ENCODE data around the gene NCS1.

Gene NCS1

GRCh38 chr9:130239363-130239695 is 67.1 kb downstream of the NCS1 start:
- H3K4me3 ChIP-seq (ENCODE audit: low read length, poor library complexity, severe bottlenecking): no peak overlapping the region
- H3K9me2 ChIP-seq (replicated peaks; ENCODE audit: low read depth, low read length): no peaks in the 10 kb centered on the region
- no peaks in the 10 kb centered on the region for H3F3A ChIP-seq (ENCODE audit: low read depth)
- no peaks in the 10 kb centered on the region for H3K79me2 ChIP-seq (ENCODE audit: insufficient read depth, low read length)
- peaks cover 7% of the 10 kb centered on the region for H3K4me1 ChIP-seq (ENCODE audit: insufficient read depth, low read length, poor library complexity, severe bottlenecking)
- H3K9me3 ChIP-seq (ENCODE audit: insufficient read depth, low read depth, low read length): no peaks in the 10 kb centered on the region
- H3K4me2 ChIP-seq (ENCODE audit: low read depth, low read length, poor library complexity, severe bottlenecking): no peak overlapping the region
- no peaks in the 10 kb centered on the region for H3K27me3 ChIP-seq (ENCODE audit: insufficient read depth, low read length, poor library complexity, severe bottlenecking)
- no peak overlapping the region for H2AFZ ChIP-seq (ENCODE audit: low read length)
- no peaks in the 10 kb centered on the region for H4K20me1 ChIP-seq (ENCODE audit: insufficient read depth, low read length, poor library complexity, severe bottlenecking)
- TF ChIP-seq CTCF (conservative IDR thresholded peaks at IDR 0.05; ENCODE audit: low read length) (no peak), EZH2phosphoT487 (IDR thresholded peaks at IDR 0.05; ENCODE audit: borderline replicate concordance) (no peak)
- no peaks in the 10 kb centered on the region for H3K36me3 ChIP-seq (ENCODE audit: insufficient read depth, low read length)
- no peak overlapping the region for H3K9ac ChIP-seq (ENCODE audit: low read depth, low read length, poor library complexity, severe bottlenecking)

- Histone ChIP-seq H2AFZ (ENCODE audit: low read length) (0 out of 2 replicates have a peak overlapping the region, but pooled peaks have one; percentile 62), H3F3A (ENCODE audit: low read depth) (no peaks in the 10 kb centered on the region), H3K79me2 (ENCODE audit: insufficient read depth, low read length) (no peaks in the 10 kb centered on the region), H3K9me2 (replicated peaks; ENCODE audit: low read depth, low read length) (no peaks in the 10 kb centered on the region), H3K4me3 (ENCODE audit: low read length, poor library complexity, severe bottlenecking) (no peak overlapping the region), H3K4me2 (ENCODE audit: low read depth, low read length, poor library complexity, severe bottlenecking) (no peak overlapping the region), H4K20me1 (ENCODE audit: insufficient read depth, low read length, poor library complexity, severe bottlenecking) (no peaks in the 10 kb centered on the region), H3K4me1 (ENCODE audit: insufficient read depth, low read length, poor library complexity, severe bottlenecking) (peaks cover 7% of the 10 kb centered on the region), H3K27me3 (ENCODE audit: insufficient read depth, low read length, poor library complexity, severe bottlenecking) (no peaks in the 10 kb centered on the region), H3K9me3 (ENCODE audit: insufficient read depth, low read depth, low read length) (no peaks in the 10 kb centered on the region), H3K9ac (ENCODE audit: low read depth, low read length, poor library complexity, severe bottlenecking) (no peak overlapping the region), H3K36me3 (ENCODE audit: insufficient read depth, low read length) (no peaks in the 10 kb centered on the region)
- TF ChIP-seq EZH2phosphoT487 (IDR thresholded peaks at IDR 0.05; ENCODE audit: borderline replicate concordance) (no peak), CTCF (conservative IDR thresholded peaks at IDR 0.05; ENCODE audit: low read length) (no peak)
These were observed 67.6 kb downstream of the NCS1 start for GRCh38 chr9:130239741-130240241.

GRCh38 chr9:130240410-130241197 is 68.4 kb downstream of the NCS1 start:
- Histone ChIP-seq H3K36me3 (ENCODE audit: insufficient read depth, low read length) (no peaks in the 10 kb centered on the region), H4K20me1 (ENCODE audit: insufficient read depth, low read length, poor library complexity, severe bottlenecking) (no peaks in the 10 kb centered on the region), H3K4me1 (ENCODE audit: insufficient read depth, low read length, poor library complexity, severe bottlenecking) (peaks cover 7% of the 10 kb centered on the region), H3K4me3 (ENCODE audit: low read length, poor library complexity, severe bottlenecking) (peak overlapping the region; percentile 23), H3K9ac (ENCODE audit: low read depth, low read length, poor library complexity, severe bottlenecking) (no peak overlapping the region), H3K79me2 (ENCODE audit: insufficient read depth, low read length) (no peaks in the 10 kb centered on the region), H3F3A (ENCODE audit: low read depth) (no peaks in the 10 kb centered on the region), H3K27me3 (ENCODE audit: insufficient read depth, low read length, poor library complexity, severe bottlenecking) (no peaks in the 10 kb centered on the region), H3K9me2 (replicated peaks; ENCODE audit: low read depth, low read length) (no peaks in the 10 kb centered on the region), H2AFZ (ENCODE audit: low read length) (peak overlapping the region; percentile 62; the same call in 1 of the 2 replicates), H3K9me3 (ENCODE audit: insufficient read depth, low read depth, low read length) (no peaks in the 10 kb centered on the region), H3K4me2 (ENCODE audit: low read depth, low read length, poor library complexity, severe bottlenecking) (peak overlapping the region; percentile 40)
- TF ChIP-seq EZH2phosphoT487 (IDR thresholded peaks at IDR 0.05; ENCODE audit: borderline replicate concordance): no peak
- no peak for TF ChIP-seq CTCF (conservative IDR thresholded peaks at IDR 0.05; ENCODE audit: low read length)

All from Loucy (cell line).